DMS 273 (cell line): ENCODE results near the gene CEMIP2.

Experiments used
- DNase-seq: peaks from one replicate; lab custom pipeline; 2025; ENCODE audit not compliant: unreplicated experiment; lab: John Stamatoyannopoulos, UW

CEMIP2 gene

GRCh38 chr9:71752352-71752751, 16.0 kb downstream of the CEMIP2 start:
- DNase-seq = no peak

GRCh38 chr9:71748280-71748743, 20.0 kb downstream of the CEMIP2 start:
- DNase-seq = no peak

- DNase-seq = no peak
Observed at GRCh38 chr9:71747576-71747975, 20.7 kb downstream of the CEMIP2 start.

GRCh38 chr9:71746758-71747125, 21.6 kb downstream of the CEMIP2 start:
- DNase-seq = no peak

- no peak for DNase-seq
Observed at GRCh38 chr9:71746023-71746757, 22.1 kb downstream of the CEMIP2 start.

GRCh38 chr9:71744754-71745521, 23.4 kb downstream of the CEMIP2 start:
- no peak for DNase-seq

GRCh38 chr9:71743882-71744281, 24.4 kb downstream of the CEMIP2 start:
- DNase-seq = no peak

- DNase-seq = peak; percentile 13
Observed at GRCh38 chr9:71743217-71743705, 25.1 kb downstream of the CEMIP2 start.

GRCh38 chr9:71742703-71743102, 25.6 kb downstream of the CEMIP2 start:
- DNase-seq = no peak

- no peak for DNase-seq
Observed at GRCh38 chr9:71741926-71742648, 26.2 kb downstream of the CEMIP2 start.

- DNase-seq = no peak
Observed at GRCh38 chr9:71740199-71740598, 28.1 kb downstream of the CEMIP2 start.

GRCh38 chr9:71737455-71737854, 30.9 kb downstream of the CEMIP2 start:
- no peak for DNase-seq

- DNase-seq = no peak
Observed at GRCh38 chr9:71736236-71736635, 32.1 kb downstream of the CEMIP2 start.

GRCh38 chr9:71734950-71735349, 33.4 kb downstream of the CEMIP2 start:
- DNase-seq = no peak

GRCh38 chr9:71733176-71733575, 35.1 kb downstream of the CEMIP2 start:
- DNase-seq = no peak

- DNase-seq = no peak
Observed at GRCh38 chr9:71729816-71730526, 38.3 kb downstream of the CEMIP2 start.

GRCh38 chr9:71726723-71727122, 41.6 kb downstream of the CEMIP2 start:
- DNase-seq = no peak

GRCh38 chr9:71725590-71726338, 42.5 kb downstream of the CEMIP2 start:
- peak; percentile 81 for DNase-seq

GRCh38 chr9:71721855-71722254, 46.5 kb downstream of the CEMIP2 start:
- no peak for DNase-seq

GRCh38 chr9:71719562-71719961, 48.8 kb downstream of the CEMIP2 start:
- peak; percentile 68 for DNase-seq
